ENCODE data around the gene ABTB2. TPM values are rescaled to one million over a fixed set of nuclear protein-coding genes. Genes with fewer than 3 reads are reported as not detected.

Gene ABTB2
- total and polyA plus RNA-seq, 2 donors (not counting 1 experiment from before 2014, with no cell fraction given): 1.0 to 5.8 TPM

GRCh38 chr11:34149786-34150185 is 208.0 kb downstream of the ABTB2 start:
- Histone ChIP-seq H3K4me2 (ENCODE audit: extremely low read depth, insufficient read depth, low read length) (no peak overlapping the region), H4K20me1 (ENCODE audit: control insufficient read depth, extremely low read depth, insufficient read depth, low read length) (no peaks in the 10 kb centered on the region), H3K79me2 (ENCODE audit: control insufficient read depth, insufficient read depth, low read length) (no peaks in the 10 kb centered on the region), H3K27ac (ENCODE audit: insufficient read depth, low read length) (no peak overlapping the region), H3K4me3 (replicated peaks in 1 of 4; ENCODE audit: control extremely low read depth in 1 of 4, insufficient read depth in 1 of 4, low read depth in 3 of 4, low read length in 4 of 4) (no peak overlapping the region), H3K27me3 (ENCODE audit: control insufficient read depth, insufficient read depth, low read length) (no peaks in the 10 kb centered on the region), H2AFZ (ENCODE audit: low read length) (no peak overlapping the region), H3K9me3 (ENCODE audit: control insufficient read depth, insufficient read depth, low read depth, low read length) (no peaks in the 10 kb centered on the region), H3K36me3 (ENCODE audit: control insufficient read depth, insufficient read depth, low read length) (peaks cover 10% of the 10 kb centered on the region), H3K4me1 (ENCODE audit: control insufficient read depth, extremely low read depth, insufficient read depth, low read length) (peaks cover 5% of the 10 kb centered on the region), H3K9ac (ENCODE audit: insufficient read depth, low read length) (no peak overlapping the region)
- TF ChIP-seq EZH2 (IDR thresholded peaks at IDR 0.05; ENCODE audit: low read length, missing control alignments): no peak
- TF ChIP-seq, protein P1, sequence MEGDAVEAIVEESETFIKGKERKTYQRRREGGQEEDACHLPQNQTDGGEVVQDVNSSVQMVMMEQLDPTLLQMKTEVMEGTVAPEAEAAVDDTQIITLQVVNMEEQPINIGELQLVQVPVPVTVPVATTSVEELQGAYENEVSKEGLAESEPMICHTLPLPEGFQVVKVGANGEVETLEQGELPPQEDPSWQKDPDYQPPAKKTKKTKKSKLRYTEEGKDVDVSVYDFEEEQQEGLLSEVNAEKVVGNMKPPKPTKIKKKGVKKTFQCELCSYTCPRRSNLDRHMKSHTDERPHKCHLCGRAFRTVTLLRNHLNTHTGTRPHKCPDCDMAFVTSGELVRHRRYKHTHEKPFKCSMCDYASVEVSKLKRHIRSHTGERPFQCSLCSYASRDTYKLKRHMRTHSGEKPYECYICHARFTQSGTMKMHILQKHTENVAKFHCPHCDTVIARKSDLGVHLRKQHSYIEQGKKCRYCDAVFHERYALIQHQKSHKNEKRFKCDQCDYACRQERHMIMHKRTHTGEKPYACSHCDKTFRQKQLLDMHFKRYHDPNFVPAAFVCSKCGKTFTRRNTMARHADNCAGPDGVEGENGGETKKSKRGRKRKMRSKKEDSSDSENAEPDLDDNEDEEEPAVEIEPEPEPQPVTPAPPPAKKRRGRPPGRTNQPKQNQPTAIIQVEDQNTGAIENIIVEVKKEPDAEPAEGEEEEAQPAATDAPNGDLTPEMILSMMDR (conservative IDR thresholded peaks at IDR 0.05 in 1 of 2, IDR thresholded peaks at IDR 0.05 in 1 of 2; ENCODE audit: low read depth in 1 of 2, low read length in 2 of 2): peak; percentile 6 to 42
- peak in 1 of 2 donors; percentile 27 for DNase-seq (ENCODE audit: low read depth in 2 of 2)

GRCh38 chr11:34149274-34149673 is 208.5 kb downstream of the ABTB2 start:
- no peak overlapping the region for H3K9ac ChIP-seq (ENCODE audit: insufficient read depth, low read length)
- H3K79me2 ChIP-seq (ENCODE audit: control insufficient read depth, insufficient read depth, low read length): no peaks in the 10 kb centered on the region
- H4K20me1 ChIP-seq (ENCODE audit: control insufficient read depth, extremely low read depth, insufficient read depth, low read length): no peaks in the 10 kb centered on the region
- peaks cover 5% of the 10 kb centered on the region for H3K4me1 ChIP-seq (ENCODE audit: control insufficient read depth, extremely low read depth, insufficient read depth, low read length)
- no peak overlapping the region for H3K27ac ChIP-seq (ENCODE audit: insufficient read depth, low read length)
- TF ChIP-seq, protein P1 (conservative IDR thresholded peaks at IDR 0.05 in 1 of 2, IDR thresholded peaks at IDR 0.05 in 1 of 2; ENCODE audit: low read depth in 1 of 2, low read length in 2 of 2): no peak
- TF ChIP-seq EZH2 (IDR thresholded peaks at IDR 0.05; ENCODE audit: low read length, missing control alignments): no peak
- no peak overlapping the region for H3K4me2 ChIP-seq (ENCODE audit: extremely low read depth, insufficient read depth, low read length)
- H2AFZ ChIP-seq (ENCODE audit: low read length): no peak overlapping the region
- peaks cover 7% of the 10 kb centered on the region for H3K36me3 ChIP-seq (ENCODE audit: control insufficient read depth, insufficient read depth, low read length)
- H3K27me3 ChIP-seq (ENCODE audit: control insufficient read depth, insufficient read depth, low read length): no peaks in the 10 kb centered on the region
- H3K9me3 ChIP-seq (ENCODE audit: control insufficient read depth, insufficient read depth, low read depth, low read length): no peaks in the 10 kb centered on the region
- no peak overlapping the region for H3K4me3 ChIP-seq (replicated peaks in 1 of 4; ENCODE audit: control extremely low read depth in 1 of 4, insufficient read depth in 1 of 4, low read depth in 3 of 4, low read length in 4 of 4)
- DNase-seq (ENCODE audit: low read depth in 2 of 2): no peak

GRCh38 chr11:34148504-34149165 is 209.2 kb downstream of the ABTB2 start:
- no peak for DNase-seq (ENCODE audit: low read depth in 2 of 2)
- Histone ChIP-seq H3K27me3 (ENCODE audit: control insufficient read depth, insufficient read depth, low read length) (no peaks in the 10 kb centered on the region), H3K9ac (ENCODE audit: insufficient read depth, low read length) (no peak overlapping the region), H3K4me2 (ENCODE audit: extremely low read depth, insufficient read depth, low read length) (no peak overlapping the region), H2AFZ (ENCODE audit: low read length) (no peak overlapping the region), H3K4me3 (replicated peaks in 1 of 4; ENCODE audit: control extremely low read depth in 1 of 4, insufficient read depth in 1 of 4, low read depth in 3 of 4, low read length in 4 of 4) (no peak overlapping the region), H3K9me3 (ENCODE audit: control insufficient read depth, insufficient read depth, low read depth, low read length) (no peaks in the 10 kb centered on the region), H3K79me2 (ENCODE audit: control insufficient read depth, insufficient read depth, low read length) (no peaks in the 10 kb centered on the region), H3K27ac (ENCODE audit: insufficient read depth, low read length) (no peak overlapping the region), H3K36me3 (ENCODE audit: control insufficient read depth, insufficient read depth, low read length) (peaks cover 6% of the 10 kb centered on the region), H4K20me1 (ENCODE audit: control insufficient read depth, extremely low read depth, insufficient read depth, low read length) (no peaks in the 10 kb centered on the region), H3K4me1 (ENCODE audit: control insufficient read depth, extremely low read depth, insufficient read depth, low read length) (peaks cover 5% of the 10 kb centered on the region)
- TF ChIP-seq, protein P1 (conservative IDR thresholded peaks at IDR 0.05 in 1 of 2, IDR thresholded peaks at IDR 0.05 in 1 of 2; ENCODE audit: low read depth in 1 of 2, low read length in 2 of 2): no peak
- no peak for TF ChIP-seq EZH2 (IDR thresholded peaks at IDR 0.05; ENCODE audit: low read length, missing control alignments)
